ENCODE data around the gene HSD17B12. TPM values are rescaled to one million over a fixed set of nuclear protein-coding genes. Genes with fewer than 3 reads are reported as not detected.

HSD17B12 gene
- total and polyA plus RNA-seq, 2 of the 4 experiments (the other 2 are of a cell fraction), result 38.0 to 44.6 TPM

GRCh38 chr11:43861141-43861540, 180.6 kb downstream of the HSD17B12 start:
- CTCF ChIA-PET, result no interaction called here

More at GRCh38 chr11:43861141-43861540, 180.6 kb downstream of the HSD17B12 start:
- no CpG with 5 or more reads among the region's 2 CpGs for WGBS, 2 experiments (ENCODE audit: extremely low coverage in 2 of 2, insufficient read length in 1 of 2)
- Histone ChIP-seq H2BK15ac (ENCODE audit: low read depth, low read length) (no peak overlapping the region), H3K9me1 (ENCODE audit: insufficient read depth, low read length) (no peaks in the 10 kb centered on the region), H2AK9ac (replicated peaks; ENCODE audit: low read depth, low read length, poor library complexity) (no peak overlapping the region), H2BK5ac (ENCODE audit: low read depth, low read length, poor library complexity, severe bottlenecking) (no peak overlapping the region), H3K4ac (ENCODE audit: low read depth, low read length) (no peak overlapping the region), H2AK5ac (ENCODE audit: low read depth, low read length) (no peak overlapping the region), H3K36me3 (ENCODE audit: control insufficient read depth, insufficient read depth, low read length) (no peaks in the 10 kb centered on the region; the same call in 1 of the 2 replicates), H2BK120ac (ENCODE audit: low read depth, low read length) (no peak overlapping the region), H3K27ac (ENCODE audit: insufficient read depth, low read length) (no peak overlapping the region), H3K4me3 (ENCODE audit: insufficient read depth, low read depth, low read length) (no peak overlapping the region), H3K23ac (ENCODE audit: low read depth, low read length) (no peak overlapping the region), H4K8ac (ENCODE audit: low read depth in 2 of 2, low read length in 2 of 2) (no peak overlapping the region), H3K9ac (ENCODE audit: low read depth, low read length) (no peak overlapping the region), H4K91ac (ENCODE audit: insufficient read depth, low read depth, low read length) (no peak overlapping the region), H4K5ac (ENCODE audit: low read depth, low read length) (no peak overlapping the region), H3K14ac (replicated peaks; ENCODE audit: low read depth, low read length) (no peak overlapping the region), H2BK20ac (ENCODE audit: low read depth, low read length) (no peak overlapping the region), H3K27me3 (ENCODE audit: control insufficient read depth, insufficient read depth, low read length) (no peaks in the 10 kb centered on the region), H3K79me1 (ENCODE audit: low read depth in 1 of 2, low read length in 2 of 2) (no peaks in the 10 kb centered on the region), H3K56ac (ENCODE audit: extremely low read depth, insufficient read depth, low read length) (no peak overlapping the region), H3K4me1 (ENCODE audit: control insufficient read depth, insufficient read depth, low read length) (peaks cover 6% of the 10 kb centered on the region), H3K4me2 (ENCODE audit: low read depth, low read length) (no peak overlapping the region), H3K18ac (ENCODE audit: low read depth, low read length) (no peak overlapping the region), H3K9me3 (ENCODE audit: control insufficient read depth, insufficient read depth, low read length) (no peaks in the 10 kb centered on the region), H4K20me1 (ENCODE audit: insufficient read depth, low read length) (no peaks in the 10 kb centered on the region), H2AFZ (replicated peaks; ENCODE audit: low read length, poor library complexity) (no peak overlapping the region)
- TF ChIP-seq POLR2A (IDR thresholded peaks at IDR 0.05; ENCODE audit: low read depth, low read length) (no peak), SMC3 (IDR thresholded peaks at IDR 0.05; ENCODE audit: low read depth, low read length) (no peak), RCOR1 (IDR thresholded peaks at IDR 0.05; ENCODE audit: insufficient replicate concordance, low read length) (no peak), MAFK (IDR thresholded peaks at IDR 0.05; ENCODE audit: low read depth, low read length) (no peak), ELK1 (IDR thresholded peaks at IDR 0.05; ENCODE audit: borderline replicate concordance, low read depth, low read length) (no peak), CHD1 (IDR thresholded peaks at IDR 0.05; ENCODE audit: low read depth, low read length) (no peak), FOS (IDR thresholded peaks at IDR 0.05; ENCODE audit: low read depth, low read length) (no peak), CEBPB (IDR thresholded peaks at IDR 0.05; ENCODE audit: low read depth, low read length) (no peak), RFX5 (IDR thresholded peaks at IDR 0.05; ENCODE audit: low read depth, low read length) (no peak)
- in situ Hi-C loops (cut with MboI; ENCODE audit: low sequenced_read_pairs), result no loop called here
- BruUV-seq (replicated peaks), result no TSS peak
- dilution Hi-C loops (cut with HindIII; ENCODE audit: low sequenced_read_pairs, unreplicated experiment), result no loop called here
- POLR2A ChIA-PET (ENCODE audit: unreplicated experiment), result no interaction called here
- DNase-seq (no peak), ATAC-seq (ENCODE audit: low read depth) (no peak)
- intact Hi-C loops (cut with micrococcal nuclease), result no loop called here

Measured in IMR-90 (cell line).